ENCODE results near the gene ABCA2.
A peak's percentile ranks its signal among the peaks of the same experiment; 100 is the strongest.
"Not testable (repeated sequence)": the region's sequence is repeated elsewhere in the genome, so short reads cannot be mapped to it uniquely, and the experiment has no call there.

ABCA2 gene

GRCh38 chr9:137012694-137013570 lies 15.1 kb downstream of the ABCA2 start:
- DNase-seq: no peak

GRCh38 chr9:137011907-137012675 lies 15.9 kb downstream of the ABCA2 start:
- no peak for DNase-seq

- DNase-seq: no peak
These were observed 16.9 kb downstream of the ABCA2 start for GRCh38 chr9:137011156-137011555.

- no peak for DNase-seq
These were observed 17.9 kb downstream of the ABCA2 start for GRCh38 chr9:137009938-137010732.

- DNase-seq: no peak
These were observed 18.8 kb downstream of the ABCA2 start for GRCh38 chr9:137009217-137009616.

DNA sequence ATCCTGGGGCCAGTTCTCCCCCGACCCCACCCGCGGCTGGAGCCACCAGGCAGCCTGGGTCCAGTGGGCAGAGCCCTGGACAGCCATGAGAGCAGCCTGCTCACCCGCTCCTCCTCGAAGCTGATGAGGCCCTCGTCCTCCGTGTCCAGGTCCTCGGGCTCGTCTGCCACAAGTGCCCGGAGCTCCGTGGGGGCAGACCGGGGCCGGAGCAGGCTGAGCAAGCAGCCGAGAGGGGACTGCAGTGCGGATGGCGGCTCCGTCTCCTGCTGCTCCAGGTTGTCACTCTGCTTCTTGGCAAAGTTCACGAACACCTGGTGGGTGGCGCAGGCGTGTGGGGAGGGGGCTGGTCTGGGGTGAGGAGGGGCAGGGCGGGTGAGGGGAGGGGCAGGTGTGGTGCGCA lies 19.7 kb downstream of the ABCA2 start:
- DNase-seq: no peak

- no peak for DNase-seq
These were observed 20.2 kb downstream of the ABCA2 start for GRCh38 chr9:137007816-137008270.

DNA sequence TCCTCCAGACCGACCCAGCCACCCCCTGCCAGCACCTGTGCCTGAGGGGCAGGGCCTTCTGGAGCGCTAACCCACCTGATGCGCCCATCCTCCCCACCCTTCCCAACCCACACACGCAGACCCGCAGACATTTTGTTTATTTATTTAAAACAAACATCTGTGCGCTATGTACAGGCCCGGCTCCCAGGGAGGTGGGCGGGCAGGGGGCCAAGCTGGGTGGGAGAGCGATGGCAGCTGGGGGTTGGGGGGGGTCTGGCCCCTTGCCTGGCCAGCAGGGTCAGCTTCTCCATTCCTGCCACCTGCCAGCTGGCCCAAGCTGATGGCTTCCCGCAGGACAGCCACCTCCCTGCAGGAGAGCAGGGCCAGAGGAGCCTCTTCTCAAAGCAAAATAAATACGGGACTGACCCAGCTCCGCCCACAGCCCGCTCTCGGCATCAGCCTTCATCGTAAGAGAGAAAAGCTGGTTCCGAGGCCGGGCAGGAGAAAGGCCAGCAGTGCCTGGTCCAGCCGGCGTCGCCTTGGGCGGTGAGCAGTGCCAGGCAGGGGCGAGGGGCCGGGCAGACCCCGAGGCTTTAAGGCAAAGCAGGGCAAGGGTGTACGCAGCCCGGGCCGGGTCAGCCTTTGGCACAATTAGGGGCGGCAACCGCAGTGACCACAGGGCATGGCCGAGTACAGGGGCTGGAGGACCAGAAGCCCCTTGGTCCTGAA lies 20.8 kb downstream of the ABCA2 start:
- DNase-seq: no peak

- DNase-seq: no peak
These were observed 21.7 kb downstream of the ABCA2 start for GRCh38 chr9:137006116-137007003.

DNA sequence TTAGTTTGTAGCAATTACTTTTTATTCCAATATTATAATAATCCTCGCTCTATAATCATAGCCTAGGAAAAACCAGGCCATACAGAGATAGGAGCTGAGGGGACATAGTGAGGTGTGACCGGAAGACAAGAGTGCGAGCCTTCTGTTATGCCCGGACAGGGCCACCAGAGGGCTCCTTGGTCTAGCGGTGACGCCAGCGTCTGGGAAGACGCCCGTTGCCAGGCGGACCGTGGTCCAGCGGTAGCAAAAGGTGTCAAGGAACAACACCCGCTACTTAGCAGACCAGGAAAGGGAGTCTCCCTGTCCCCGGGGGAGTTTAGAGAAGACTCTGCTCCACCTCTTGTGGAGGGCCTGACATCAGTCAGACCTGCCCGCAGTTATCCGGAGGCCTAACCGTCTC lies 23.8 kb downstream of the ABCA2 start:
- DNase-seq: not testable (repeated sequence)

DNA sequence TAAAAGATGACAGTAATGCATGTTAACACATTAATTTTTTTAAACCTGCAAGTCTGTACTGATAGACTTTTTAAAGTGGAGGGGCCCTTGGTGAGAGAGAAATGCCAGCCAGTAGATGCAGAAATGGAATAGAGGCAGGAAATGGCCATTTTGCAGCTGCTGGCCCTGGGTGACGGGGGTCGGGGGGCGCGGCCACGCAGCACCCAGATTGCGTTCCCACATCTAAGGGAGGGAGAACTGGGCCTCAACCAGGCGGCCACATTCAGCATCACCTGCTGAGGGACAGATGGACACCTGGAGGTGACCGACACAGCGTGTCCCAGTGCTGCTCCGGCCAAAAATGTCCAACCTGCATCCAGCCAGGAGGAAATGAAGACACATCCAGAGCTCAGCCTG lies 25.4 kb downstream of the ABCA2 start:
- DNase-seq: no peak

- DNase-seq: no peak
These were observed 26.0 kb downstream of the ABCA2 start for GRCh38 chr9:137001857-137002645.

DNA sequence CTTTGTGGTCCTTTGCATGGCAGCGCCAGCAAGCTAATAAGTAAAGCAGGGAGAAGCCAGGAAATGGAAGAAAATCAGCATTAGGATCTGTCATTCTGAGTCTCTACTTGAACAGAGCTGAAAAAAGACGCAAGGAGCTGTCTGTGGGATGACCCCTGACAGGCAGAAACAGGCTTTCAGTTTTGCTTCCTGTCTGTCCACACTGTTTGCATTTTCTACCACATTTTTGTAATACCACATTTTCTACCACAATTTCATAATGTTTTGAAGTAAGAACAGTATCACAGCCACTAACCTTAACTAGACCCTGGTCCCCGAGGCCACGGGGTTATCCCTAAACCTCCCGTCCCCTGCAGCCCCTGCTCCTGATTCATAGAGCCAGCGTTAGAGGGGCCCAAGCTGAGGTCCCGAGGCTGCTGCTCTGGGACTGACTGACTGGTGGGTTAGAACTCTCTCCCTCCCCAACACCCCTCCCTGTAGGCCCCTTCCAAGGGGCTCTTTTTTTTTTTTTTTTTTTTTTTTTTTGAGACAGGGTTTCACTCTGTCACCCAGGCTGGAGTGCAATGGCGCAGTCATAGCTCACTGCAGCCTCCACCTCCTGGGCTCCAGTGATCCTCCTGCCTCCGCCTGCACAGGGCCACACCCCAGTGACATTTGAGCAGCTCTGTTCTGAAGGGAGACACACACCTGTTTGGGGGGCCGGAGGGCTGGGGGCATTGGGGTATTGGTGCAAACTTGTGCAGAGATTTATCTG lies 27.7 kb downstream of the ABCA2 start:
- DNase-seq: no peak

DNA sequence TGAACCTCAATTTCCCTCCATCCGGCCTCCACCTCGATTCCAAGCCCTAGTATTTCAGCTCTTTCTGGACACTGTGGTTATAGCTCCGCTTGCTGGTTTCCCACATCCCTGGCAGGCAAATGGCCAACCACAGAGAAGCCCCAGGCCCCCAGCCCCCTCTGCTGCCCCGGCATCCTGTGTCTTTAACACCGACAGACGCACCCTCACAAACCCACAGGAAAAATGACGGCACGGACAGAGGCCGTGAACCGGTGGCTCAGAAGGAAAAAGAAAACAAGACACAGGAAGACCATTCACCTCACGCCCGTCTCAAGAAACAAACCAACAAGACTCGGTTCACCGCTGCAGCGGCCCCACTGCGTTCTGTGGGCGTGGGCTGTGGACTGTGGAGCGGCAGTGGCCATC lies 30.2 kb downstream of the ABCA2 start:
- no peak for DNase-seq

DNA sequence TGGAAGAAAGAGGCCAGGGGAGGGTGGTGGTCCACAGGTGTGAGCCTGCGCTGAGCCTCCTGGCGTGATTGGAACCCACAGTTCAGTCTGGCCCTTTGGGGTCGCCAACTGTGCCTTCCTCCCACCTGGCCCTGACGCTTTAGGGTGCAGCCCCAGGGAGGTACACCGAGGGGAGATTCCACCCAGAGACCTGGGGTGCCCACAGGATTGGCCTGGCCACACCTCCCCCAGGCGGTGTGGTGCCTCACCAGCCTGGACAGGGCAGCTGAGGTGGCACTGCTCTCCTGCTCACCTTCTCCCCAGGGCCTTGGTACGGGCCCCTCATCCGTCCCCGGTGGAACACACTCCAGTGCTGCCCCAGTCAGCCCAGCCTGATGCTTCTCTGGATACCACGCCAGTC lies 30.7 kb downstream of the ABCA2 start:
- no peak for DNase-seq

DNA sequence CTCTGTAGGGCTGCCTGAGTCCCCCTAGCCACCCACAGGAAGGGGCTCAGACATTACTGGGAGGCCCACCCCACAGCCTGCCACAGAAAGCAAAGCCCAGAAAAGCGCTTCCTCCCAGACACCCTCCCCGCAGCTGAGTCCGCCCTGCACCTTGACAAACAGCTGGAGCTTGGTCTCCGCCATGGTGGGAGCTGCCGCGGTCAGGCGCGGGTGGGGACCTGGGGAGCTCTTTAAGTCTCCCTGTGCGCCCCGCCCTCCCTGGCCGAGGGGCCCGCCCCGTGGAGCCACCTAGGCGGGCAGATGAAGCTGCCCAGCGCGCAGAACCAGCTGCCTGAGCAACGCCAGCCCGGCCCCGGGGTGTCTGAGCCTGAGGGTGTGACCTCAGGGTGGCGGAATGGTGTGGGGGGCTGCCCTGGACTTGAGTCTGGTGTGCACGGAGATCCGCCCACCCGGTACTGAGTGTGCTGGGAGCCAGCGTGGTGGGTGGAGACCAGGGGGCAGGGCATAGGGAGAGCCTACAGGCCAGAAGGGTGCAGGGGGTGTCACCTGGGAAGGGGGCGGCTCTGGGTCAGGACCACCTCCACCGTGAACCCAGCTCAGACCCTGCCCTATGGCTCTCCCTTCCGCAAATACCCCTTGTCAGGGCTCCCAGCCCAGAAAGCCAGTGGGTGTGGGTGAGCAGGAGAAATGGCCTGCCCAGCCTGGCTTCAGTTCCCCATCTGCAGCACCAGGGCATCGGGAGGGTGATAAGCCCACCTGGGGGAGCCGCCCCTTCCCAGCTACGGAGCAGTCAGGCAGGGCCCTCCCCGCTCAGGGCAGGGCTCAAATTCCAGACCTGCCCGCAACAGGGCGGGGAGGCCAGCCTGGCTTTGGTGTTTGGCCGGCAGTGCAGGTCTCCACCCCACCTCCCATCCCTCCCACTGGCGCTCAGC lies 31.4 kb downstream of the ABCA2 start, which contains the start of gene CLIC3:
Gene CLIC3, minus strand, starts transcription at position 208 of the 932 bp plus-strand sequence. Its CDS starts 25 bp downstream, at position 183.
- DNase-seq: peak; percentile 63

DNA sequence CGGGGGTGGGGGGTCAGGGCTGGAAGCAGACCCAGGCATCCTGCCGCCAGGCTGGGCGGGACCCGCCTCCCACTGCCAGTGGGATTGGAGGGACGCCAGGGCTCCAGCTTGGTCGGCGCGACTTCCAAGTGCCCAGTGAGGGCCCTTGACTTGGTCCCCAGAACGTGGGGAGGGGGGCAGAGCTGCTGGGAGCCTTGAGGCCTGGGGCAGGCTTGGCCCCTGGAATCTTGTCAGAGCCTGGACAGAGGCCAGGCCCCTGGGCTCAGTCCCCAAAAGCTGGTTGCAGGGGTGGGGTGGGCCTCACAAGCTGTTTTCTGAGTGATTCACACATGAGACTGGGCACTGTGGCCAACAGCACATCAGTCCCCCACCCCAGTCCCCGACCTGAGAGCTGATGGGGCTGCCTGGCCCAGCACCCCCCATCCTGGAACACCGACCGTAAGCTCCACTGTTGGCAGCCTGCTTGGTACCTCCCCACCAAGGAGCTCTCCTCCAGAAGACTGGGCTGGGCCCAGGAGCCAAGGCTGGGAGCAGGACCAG lies 32.2 kb downstream of the ABCA2 start:
- DNase-seq: no peak

GRCh38 chr9:136995362-136995761 lies 32.7 kb downstream of the ABCA2 start:
- DNase-seq: no peak

All from activated CD8-positive, alpha-beta memory T cell treated with anti-CD3 and anti-CD28 coated beads, Interleukin-2, amount 50 U/mL, for 4 hours (primary cell).